Chondrocyte (in vitro differentiated cells): Measurements from ENCODE around the gene GBP6. TPM values are rescaled to one million over a fixed set of nuclear protein-coding genes. Genes with fewer than 3 reads are reported as not detected.
"Not testable (repeated sequence)": the region's sequence is repeated elsewhere in the genome, so short reads cannot be mapped to it uniquely, and the experiment has no call there.

Source experiments
- DNase-seq: peaks from one replicate; pipeline ENCODE4 v3.0.0; 2021; ENCODE audit warnings: mixed read lengths, low spot score
- H3K27ac Mint-ChIP-seq: one replicate; pipeline ENCODE4 v1.8.0; 2021; ENCODE audit warnings: mild to moderate bottlenecking, moderate library complexity, mixed read lengths; ENCODE audit not compliant: unreplicated experiment
- H3K27me3 Mint-ChIP-seq: 2 replicates; pipeline ENCODE4 v1.8.0; 2021; ENCODE audit warnings: low read depth, mixed read lengths
- H3K36me3 Mint-ChIP-seq: 2 replicates; pipeline ENCODE4 v1.8.0; 2021; ENCODE audit warnings: low read depth, mixed read lengths
- H3K4me1 Mint-ChIP-seq: 2 replicates; pipeline ENCODE4 v1.8.0; 2021; ENCODE audit warnings: low read depth, mild to moderate bottlenecking, mixed read lengths
- H3K4me3 Mint-ChIP-seq: one replicate; pipeline ENCODE4 v1.8.0; 2021; ENCODE audit warnings: mild to moderate bottlenecking, moderate library complexity, mixed read lengths; ENCODE audit not compliant: unreplicated experiment
- H3K9me3 Mint-ChIP-seq: 2 replicates; pipeline ENCODE4 v1.8.0; 2021; ENCODE audit warnings: low read depth, mixed read lengths
- total RNA-seq: library from RNA; stranded (reverse); gene quantifications from 3 replicates; pipeline ENCODE4 v1.2.1, GENCODE V29; 2021
- TF ChIP-seq, protein P1 (sequence below): fragments of 200-600 bp; sonication (generic); IDR thresholded peaks from 2 replicates; pipeline ENCODE4 v1.5.0; 2021; ENCODE audit warnings: antibody characterized with exemption, mild to moderate bottlenecking, moderate library complexity

Gene GBP6
- total RNA-seq, 1 donor from 2014 or later = not detected

DNA sequence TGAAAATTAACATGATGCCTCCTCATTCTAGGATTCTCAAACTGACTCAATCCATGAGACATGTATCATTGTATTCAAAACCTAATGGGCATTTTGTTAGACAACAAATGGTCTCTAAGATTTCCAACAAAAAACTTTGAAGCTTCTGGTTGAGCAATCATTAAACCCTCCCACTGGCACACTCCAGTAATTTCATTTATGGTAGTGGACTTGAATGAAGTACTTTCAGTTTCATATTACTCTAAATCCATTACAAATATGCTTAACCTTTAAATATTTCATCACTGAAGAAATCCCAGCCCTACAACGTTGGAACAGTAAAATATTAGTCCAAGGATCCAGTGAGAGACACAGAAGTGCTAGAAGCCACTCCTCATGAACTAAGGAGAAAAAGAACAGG lies 43.5 kb downstream of the GBP6 start:
- no peaks in the 10 kb centered on the region for H3K36me3 Mint-ChIP-seq
- H3K27ac Mint-ChIP-seq = no peak overlapping the region
- H3K9me3 Mint-ChIP-seq = peaks cover 5% of the 10 kb centered on the region
- no peak for DNase-seq
- H3K4me3 Mint-ChIP-seq = no peak overlapping the region
- H3K4me1 Mint-ChIP-seq = no peaks in the 10 kb centered on the region
- TF ChIP-seq, protein P1, sequence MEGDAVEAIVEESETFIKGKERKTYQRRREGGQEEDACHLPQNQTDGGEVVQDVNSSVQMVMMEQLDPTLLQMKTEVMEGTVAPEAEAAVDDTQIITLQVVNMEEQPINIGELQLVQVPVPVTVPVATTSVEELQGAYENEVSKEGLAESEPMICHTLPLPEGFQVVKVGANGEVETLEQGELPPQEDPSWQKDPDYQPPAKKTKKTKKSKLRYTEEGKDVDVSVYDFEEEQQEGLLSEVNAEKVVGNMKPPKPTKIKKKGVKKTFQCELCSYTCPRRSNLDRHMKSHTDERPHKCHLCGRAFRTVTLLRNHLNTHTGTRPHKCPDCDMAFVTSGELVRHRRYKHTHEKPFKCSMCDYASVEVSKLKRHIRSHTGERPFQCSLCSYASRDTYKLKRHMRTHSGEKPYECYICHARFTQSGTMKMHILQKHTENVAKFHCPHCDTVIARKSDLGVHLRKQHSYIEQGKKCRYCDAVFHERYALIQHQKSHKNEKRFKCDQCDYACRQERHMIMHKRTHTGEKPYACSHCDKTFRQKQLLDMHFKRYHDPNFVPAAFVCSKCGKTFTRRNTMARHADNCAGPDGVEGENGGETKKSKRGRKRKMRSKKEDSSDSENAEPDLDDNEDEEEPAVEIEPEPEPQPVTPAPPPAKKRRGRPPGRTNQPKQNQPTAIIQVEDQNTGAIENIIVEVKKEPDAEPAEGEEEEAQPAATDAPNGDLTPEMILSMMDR = no peak
- peaks cover 4% of the 10 kb centered on the region for H3K27me3 Mint-ChIP-seq

DNA sequence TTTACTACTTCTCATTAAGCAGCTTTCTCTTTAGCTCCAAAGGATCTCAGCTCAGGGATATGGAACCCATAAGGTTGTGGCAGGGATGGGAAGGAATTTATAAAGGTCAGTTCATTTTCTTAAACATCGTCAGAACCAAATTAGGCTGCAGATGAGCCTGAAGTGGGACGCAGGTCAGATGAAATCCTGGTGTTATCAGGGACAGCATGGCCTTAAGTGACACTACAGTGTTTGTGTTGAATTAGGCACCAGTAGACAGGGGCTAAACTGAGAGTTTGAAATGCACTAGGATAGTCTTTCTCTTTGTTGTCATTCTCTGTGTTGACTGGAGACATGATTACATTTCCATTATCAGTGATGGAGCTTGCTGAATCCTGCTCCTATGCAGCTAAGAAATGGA lies 43.9 kb downstream of the GBP6 start:
- H3K9me3 Mint-ChIP-seq, H3K27me3 Mint-ChIP-seq, H3K4me1 Mint-ChIP-seq, DNase-seq, H3K36me3 Mint-ChIP-seq, H3K4me3 Mint-ChIP-seq, H3K27ac Mint-ChIP-seq: not testable (repeated sequence)

DNA sequence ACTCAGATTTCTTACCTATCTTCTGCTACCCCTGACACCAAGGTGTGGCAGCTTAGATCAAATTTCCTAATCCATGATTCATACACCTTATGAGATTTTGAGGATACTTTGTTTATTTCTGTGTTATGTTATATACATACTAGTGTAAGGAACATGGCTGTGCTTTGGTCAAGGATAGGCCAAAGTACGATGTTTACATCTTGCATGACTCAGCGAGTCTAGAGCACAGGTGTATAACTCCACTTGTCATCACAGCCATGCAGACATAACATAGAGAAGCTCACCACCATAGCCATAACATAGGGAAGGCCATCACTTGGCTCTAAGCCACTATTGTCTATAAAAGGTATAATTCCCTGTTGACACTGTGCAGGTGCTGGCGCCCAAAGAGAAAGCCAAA lies 61.2 kb downstream of the GBP6 start:
- H3K9me3 Mint-ChIP-seq = no peaks in the 10 kb centered on the region
- no peak overlapping the region for H3K27ac Mint-ChIP-seq
- no peaks in the 10 kb centered on the region for H3K4me1 Mint-ChIP-seq
- TF ChIP-seq, protein P1 = no peak
- DNase-seq = no peak
- no peaks in the 10 kb centered on the region for H3K36me3 Mint-ChIP-seq
- no peak overlapping the region for H3K4me3 Mint-ChIP-seq
- peaks cover 15% of the 10 kb centered on the region for H3K27me3 Mint-ChIP-seq

DNA sequence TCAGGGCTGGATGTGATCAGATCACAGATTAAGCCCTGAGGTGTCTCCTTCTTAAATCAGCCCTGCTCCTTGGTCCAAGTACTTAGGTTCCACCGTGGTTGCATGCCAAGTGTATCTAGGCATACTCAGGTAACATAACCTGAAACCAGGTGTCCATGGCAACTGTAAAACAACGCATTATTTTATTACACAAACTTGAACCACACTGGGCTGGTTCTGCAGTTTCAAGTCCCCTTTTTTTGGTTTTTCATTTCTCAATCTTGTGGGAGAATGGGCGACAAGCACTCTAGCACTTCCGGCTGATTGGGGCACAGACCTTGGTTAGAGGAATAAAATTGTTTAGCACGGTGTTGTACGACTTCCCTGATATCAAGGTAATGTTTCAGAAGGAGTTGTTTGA lies 65.2 kb downstream of the GBP6 start:
- TF ChIP-seq, protein P1 = no peak
- no peaks in the 10 kb centered on the region for H3K4me1 Mint-ChIP-seq
- peaks cover 16% of the 10 kb centered on the region for H3K27me3 Mint-ChIP-seq
- no peaks in the 10 kb centered on the region for H3K36me3 Mint-ChIP-seq
- no peak overlapping the region for H3K4me3 Mint-ChIP-seq
- no peak for DNase-seq
- no peaks in the 10 kb centered on the region for H3K9me3 Mint-ChIP-seq
- no peak overlapping the region for H3K27ac Mint-ChIP-seq

DNA sequence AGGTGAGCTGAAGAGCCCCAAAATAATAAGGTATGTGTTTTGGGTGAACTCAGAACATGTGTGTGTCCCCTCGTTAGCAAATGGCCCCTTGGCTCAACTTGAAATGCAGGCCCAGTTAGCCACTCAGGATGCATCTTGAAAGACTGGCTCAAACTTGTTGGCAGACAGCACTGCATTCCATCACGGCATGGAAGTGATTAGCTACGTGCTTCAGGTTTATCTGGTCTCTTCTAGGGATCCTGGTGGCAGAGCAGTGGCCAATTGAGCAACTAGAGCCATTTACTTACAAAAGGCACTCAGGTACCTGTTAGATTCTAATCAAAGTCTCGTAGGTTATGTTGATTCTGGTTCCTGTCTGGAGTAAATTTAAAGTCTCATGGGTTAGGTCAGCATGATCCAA lies 65.8 kb downstream of the GBP6 start:
- not testable (repeated sequence) for H3K27ac Mint-ChIP-seq, H3K9me3 Mint-ChIP-seq, DNase-seq, H3K4me1 Mint-ChIP-seq, H3K36me3 Mint-ChIP-seq, H3K4me3 Mint-ChIP-seq
- H3K27me3 Mint-ChIP-seq = peaks cover 16% of the 10 kb centered on the region

DNA sequence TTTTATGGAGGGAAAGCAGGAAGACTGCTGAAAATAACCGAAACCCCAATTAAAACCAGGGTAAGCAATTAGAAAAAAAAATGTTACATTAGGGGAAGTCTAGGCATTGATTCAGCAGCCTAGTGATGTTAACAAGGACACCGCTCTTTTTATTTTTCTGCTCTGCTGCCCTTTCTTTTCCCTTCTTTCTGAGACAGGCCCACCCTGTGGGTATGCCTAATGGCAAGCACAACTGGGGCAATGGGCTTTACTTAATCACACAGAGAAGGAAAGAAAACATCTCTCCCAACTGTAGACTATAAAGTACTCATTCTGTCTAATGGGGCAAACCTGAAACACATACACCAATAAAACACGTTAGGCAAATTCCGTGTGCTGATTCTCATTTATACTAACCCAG lies 69.6 kb downstream of the GBP6 start:
- H3K4me3 Mint-ChIP-seq = no peak overlapping the region

DNA sequence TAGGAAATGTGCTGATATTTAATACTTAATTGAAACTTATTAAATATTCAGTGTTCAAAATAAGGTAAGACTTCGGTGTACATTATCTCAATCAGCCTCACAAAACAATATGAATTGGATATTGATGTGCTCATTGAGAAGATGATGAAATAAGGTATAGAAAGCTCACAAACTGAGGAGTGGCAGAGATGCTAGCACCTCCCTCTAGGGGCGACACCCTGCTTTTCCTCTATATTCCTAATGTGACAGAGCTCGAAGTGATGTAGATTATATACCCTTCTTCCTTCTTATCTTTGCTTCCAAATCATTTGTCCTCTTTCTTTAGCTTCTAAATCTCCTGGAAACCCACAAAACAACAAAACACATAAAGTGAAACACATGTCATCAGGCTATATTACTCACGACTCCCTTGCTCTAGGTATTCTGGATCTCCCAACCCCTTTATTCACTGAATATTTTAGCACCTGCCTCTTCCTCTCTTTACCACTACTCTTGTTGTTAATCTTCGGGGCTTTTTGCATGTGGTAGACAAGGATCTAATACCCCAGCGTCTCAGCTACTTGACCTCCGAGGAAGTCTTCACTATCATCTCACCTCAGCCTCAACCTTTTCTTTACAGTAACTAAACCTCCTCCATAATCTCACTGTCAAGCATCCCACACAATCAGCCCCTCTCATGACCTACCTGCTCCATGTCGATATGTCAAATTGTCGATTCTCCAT lies 70.4 kb downstream of the GBP6 start:
- DNase-seq, H3K27me3 Mint-ChIP-seq, H3K4me3 Mint-ChIP-seq, H3K27ac Mint-ChIP-seq, H3K36me3 Mint-ChIP-seq, H3K4me1 Mint-ChIP-seq: not testable (repeated sequence)
- H3K9me3 Mint-ChIP-seq = peaks cover 10% of the 10 kb centered on the region

More for the DNA sequence above, 69.6 kb downstream of the GBP6 start:
- H3K9me3 Mint-ChIP-seq = peaks cover 3% of the 10 kb centered on the region
- no peaks in the 10 kb centered on the region for H3K36me3 Mint-ChIP-seq
- H3K4me1 Mint-ChIP-seq = no peaks in the 10 kb centered on the region
- no peak for DNase-seq
- no peak overlapping the region for H3K27ac Mint-ChIP-seq
- TF ChIP-seq, protein P1 = no peak
- H3K27me3 Mint-ChIP-seq = peaks cover 4% of the 10 kb centered on the region
